HepG2 (cell line): Measurements from ENCODE around the gene THSD4. TPM values are rescaled to one million over a fixed set of nuclear protein-coding genes. Genes with fewer than 3 reads are reported as not detected.

Source experiments
- AFF4 ChIP-seq: sonication (generic); formaldehyde crosslinking; IDR thresholded peaks from 2 replicates; pipeline ENCODE4 v1.4.0; 2020; ENCODE audit warnings: missing genetic modification reagents
- FOXP4 ChIP-seq: sonication (generic); formaldehyde crosslinking; IDR thresholded peaks from 2 replicates; pipeline ENCODE4 v1.4.0; 2020; ENCODE audit warnings: missing genetic modification reagents
- GABPB1 ChIP-seq: IDR thresholded peaks from 2 replicates; pipeline ENCODE4 v1.6.1; 2016; ENCODE audit warnings: mild to moderate bottlenecking, missing genetic modification reagents, moderate library complexity, missing compliant biosample characterization
- GATAD1 ChIP-seq: IDR thresholded peaks from 2 replicates; pipeline ENCODE4 v1.6.1; 2016; ENCODE audit warnings: missing genetic modification reagents, missing compliant biosample characterization
- MBD4 ChIP-seq: IDR thresholded peaks from 2 replicates; pipeline ENCODE4 v1.6.1; 2012; ENCODE audit warnings: low read length, inconsistent platforms, borderline replicate concordance
- PTBP1 ChIP-seq: fragments of 200-400 bp; formaldehyde crosslinking; IDR thresholded peaks from 2 replicates; pipeline ENCODE4 v1.6.1; 2018; ENCODE audit warnings: low read length, low read depth; ENCODE audit not compliant: poor library complexity, severe bottlenecking
- RFXANK ChIP-seq: IDR thresholded peaks from 2 replicates; pipeline ENCODE4 v1.6.1; 2016
- TSC22D2 ChIP-seq: sonication (generic); formaldehyde crosslinking; IDR thresholded peaks from 2 replicates; pipeline ENCODE4 v1.5.1; 2020; ENCODE audit warnings: missing genetic modification reagents, mild to moderate bottlenecking, borderline replicate concordance
- ZNF234 ChIP-seq: sonication (generic); formaldehyde crosslinking; conservative IDR thresholded peaks from 2 replicates; pipeline ENCODE4 v1.5.1; 2020; ENCODE audit warnings: mild to moderate bottlenecking, missing genetic modification reagents
- ZNF251 ChIP-seq: sonication (generic); formaldehyde crosslinking; IDR thresholded peaks from 2 replicates; pipeline ENCODE4 v1.9.0; 2021; ENCODE audit warnings: mild to moderate bottlenecking, missing genetic modification reagents
- ZNF607 ChIP-seq: sonication (generic); formaldehyde crosslinking; IDR thresholded peaks from 2 replicates; pipeline ENCODE4 v1.5.1; 2020; ENCODE audit warnings: missing genetic modification reagents, mild to moderate bottlenecking, borderline replicate concordance
- ZNF644 ChIP-seq: IDR thresholded peaks from 2 replicates; pipeline ENCODE4 v1.6.1; 2016; ENCODE audit warnings: low read depth
- ZNF772 ChIP-seq: sonication (generic); formaldehyde crosslinking; IDR thresholded peaks from 2 replicates; pipeline ENCODE4 v1.5.0; 2020; ENCODE audit warnings: mild to moderate bottlenecking, missing genetic modification reagents
- ZNF83 ChIP-seq: sonication (generic); formaldehyde crosslinking; IDR thresholded peaks from 2 replicates; pipeline ENCODE4 v1.4.0; 2020; ENCODE audit warnings: missing genetic modification reagents, mild to moderate bottlenecking, borderline replicate concordance
- ZNF878 ChIP-seq: sonication (generic); formaldehyde crosslinking; IDR thresholded peaks from 2 replicates; pipeline ENCODE4 v1.8.1; 2023; ENCODE audit warnings: mild to moderate bottlenecking, missing genetic modification reagents, moderate library complexity
- polyA plus RNA-seq, 8 experiments: library from polyadenylated mRNA; depleted of rRNA in 3 of 8; stranded (reverse) in 7 of 8; unstranded in 1 of 8; fragments of >200 nt; fragmentation: Illumina TruSeq in 4 of 8; extraction: Trizol in 4 of 8; gene quantifications; 2 replicates each; pipeline versions ENCODE4 v1.2.1 to v1.2.3, GENCODE V29; 2011 to 2016; ENCODE audit warnings: low read depth in 4 of 8, missing spikeins in 1 of 8, mixed read lengths in 1 of 8; ENCODE audit not compliant: insufficient read depth in 1 of 8
- total RNA-seq, 5 experiments: library from RNA; depleted of rRNA; stranded (reverse); fragments of >200 nt; fragmentation: Illumina TruSeq; extraction: Trizol; gene quantifications; 2 replicates each; pipeline ENCODE4 v1.2.3, GENCODE V29; 2016; ENCODE audit warnings: low read depth in 1 of 5
- TF ChIP-seq, protein P1 (sequence below): sonication (generic); formaldehyde crosslinking; IDR thresholded peaks from 2 replicates; pipeline ENCODE4 v1.9.0; 2021; ENCODE audit warnings: mild to moderate bottlenecking, missing genetic modification reagents
- TF ChIP-seq, protein P2 (sequence below): sonication (generic); formaldehyde crosslinking; IDR thresholded peaks from 2 replicates; pipeline ENCODE4 v1.5.0; 2020; ENCODE audit warnings: missing genetic modification reagents

Gene THSD4
- total and polyA plus RNA-seq, 2 of the 13 experiments (the other 11 are each of a cell fraction or from before 2014, with no cell fraction given): 0.07 to 0.21 TPM

DNA sequence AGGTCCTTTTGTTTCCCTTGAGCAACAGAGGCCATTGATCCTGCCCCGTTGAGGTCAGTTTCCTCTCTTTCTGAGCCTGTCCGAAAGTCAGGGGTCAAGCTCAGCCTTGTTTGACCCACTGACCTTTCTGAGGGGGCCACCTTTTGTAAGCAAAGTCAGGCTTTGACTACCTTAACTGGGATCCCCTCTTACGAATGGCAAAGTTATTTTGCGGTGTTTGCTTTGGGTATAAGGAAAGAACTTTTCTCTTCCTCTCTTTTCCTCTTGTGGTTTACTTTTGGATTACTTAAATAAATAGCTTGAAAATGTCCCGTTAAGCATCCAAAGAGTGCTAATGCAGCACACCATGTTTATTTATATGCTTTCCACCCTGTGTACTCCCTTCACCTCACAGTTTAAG lies 340.6 kb downstream of the THSD4 start (continued):
- TF ChIP-seq ZNF83 (CRISPR knock-in tag): no peak
- TF ChIP-seq ZNF878 (CRISPR knock-in tag): peak; percentile 70; the same call in 1 of the 2 replicates
- TF ChIP-seq GABPB1 (CRISPR knock-in tag): peak; percentile 11; the same call in 1 of the 2 replicates
- TF ChIP-seq FOXP4: peak; percentile 92
- TF ChIP-seq, protein P1, sequence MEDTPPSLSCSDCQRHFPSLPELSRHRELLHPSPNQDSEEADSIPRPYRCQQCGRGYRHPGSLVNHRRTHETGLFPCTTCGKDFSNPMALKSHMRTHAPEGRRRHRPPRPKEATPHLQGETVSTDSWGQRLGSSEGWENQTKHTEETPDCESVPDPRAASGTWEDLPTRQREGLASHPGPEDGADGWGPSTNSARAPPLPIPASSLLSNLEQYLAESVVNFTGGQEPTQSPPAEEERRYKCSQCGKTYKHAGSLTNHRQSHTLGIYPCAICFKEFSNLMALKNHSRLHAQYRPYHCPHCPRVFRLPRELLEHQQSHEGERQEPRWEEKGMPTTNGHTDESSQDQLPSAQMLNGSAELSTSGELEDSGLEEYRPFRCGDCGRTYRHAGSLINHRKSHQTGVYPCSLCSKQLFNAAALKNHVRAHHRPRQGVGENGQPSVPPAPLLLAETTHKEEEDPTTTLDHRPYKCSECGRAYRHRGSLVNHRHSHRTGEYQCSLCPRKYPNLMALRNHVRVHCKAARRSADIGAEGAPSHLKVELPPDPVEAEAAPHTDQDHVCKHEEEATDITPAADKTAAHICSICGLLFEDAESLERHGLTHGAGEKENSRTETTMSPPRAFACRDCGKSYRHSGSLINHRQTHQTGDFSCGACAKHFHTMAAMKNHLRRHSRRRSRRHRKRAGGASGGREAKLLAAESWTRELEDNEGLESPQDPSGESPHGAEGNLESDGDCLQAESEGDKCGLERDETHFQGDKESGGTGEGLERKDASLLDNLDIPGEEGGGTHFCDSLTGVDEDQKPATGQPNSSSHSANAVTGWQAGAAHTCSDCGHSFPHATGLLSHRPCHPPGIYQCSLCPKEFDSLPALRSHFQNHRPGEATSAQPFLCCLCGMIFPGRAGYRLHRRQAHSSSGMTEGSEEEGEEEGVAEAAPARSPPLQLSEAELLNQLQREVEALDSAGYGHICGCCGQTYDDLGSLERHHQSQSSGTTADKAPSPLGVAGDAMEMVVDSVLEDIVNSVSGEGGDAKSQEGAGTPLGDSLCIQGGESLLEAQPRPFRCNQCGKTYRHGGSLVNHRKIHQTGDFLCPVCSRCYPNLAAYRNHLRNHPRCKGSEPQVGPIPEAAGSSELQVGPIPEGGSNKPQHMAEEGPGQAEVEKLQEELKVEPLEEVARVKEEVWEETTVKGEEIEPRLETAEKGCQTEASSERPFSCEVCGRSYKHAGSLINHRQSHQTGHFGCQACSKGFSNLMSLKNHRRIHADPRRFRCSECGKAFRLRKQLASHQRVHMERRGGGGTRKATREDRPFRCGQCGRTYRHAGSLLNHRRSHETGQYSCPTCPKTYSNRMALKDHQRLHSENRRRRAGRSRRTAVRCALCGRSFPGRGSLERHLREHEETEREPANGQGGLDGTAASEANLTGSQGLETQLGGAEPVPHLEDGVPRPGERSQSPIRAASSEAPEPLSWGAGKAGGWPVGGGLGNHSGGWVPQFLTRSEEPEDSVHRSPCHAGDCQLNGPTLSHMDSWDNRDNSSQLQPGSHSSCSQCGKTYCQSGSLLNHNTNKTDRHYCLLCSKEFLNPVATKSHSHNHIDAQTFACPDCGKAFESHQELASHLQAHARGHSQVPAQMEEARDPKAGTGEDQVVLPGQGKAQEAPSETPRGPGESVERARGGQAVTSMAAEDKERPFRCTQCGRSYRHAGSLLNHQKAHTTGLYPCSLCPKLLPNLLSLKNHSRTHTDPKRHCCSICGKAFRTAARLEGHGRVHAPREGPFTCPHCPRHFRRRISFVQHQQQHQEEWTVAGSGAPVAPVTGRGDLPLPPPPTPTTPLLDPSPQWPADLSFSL (CRISPR knock-in tag): no peak
- TF ChIP-seq PTBP1: no peak
- 0 out of 2 replicates have a peak, but pooled peaks have one; percentile 20 for TF ChIP-seq GATAD1
- TF ChIP-seq, protein P2, sequence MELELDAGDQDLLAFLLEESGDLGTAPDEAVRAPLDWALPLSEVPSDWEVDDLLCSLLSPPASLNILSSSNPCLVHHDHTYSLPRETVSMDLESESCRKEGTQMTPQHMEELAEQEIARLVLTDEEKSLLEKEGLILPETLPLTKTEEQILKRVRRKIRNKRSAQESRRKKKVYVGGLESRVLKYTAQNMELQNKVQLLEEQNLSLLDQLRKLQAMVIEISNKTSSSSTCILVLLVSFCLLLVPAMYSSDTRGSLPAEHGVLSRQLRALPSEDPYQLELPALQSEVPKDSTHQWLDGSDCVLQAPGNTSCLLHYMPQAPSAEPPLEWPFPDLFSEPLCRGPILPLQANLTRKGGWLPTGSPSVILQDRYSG (CRISPR knock-in tag): no peak
- TF ChIP-seq AFF4 (CRISPR knock-in tag): no peak
- TF ChIP-seq ZNF772: 0 out of 2 replicates have a peak, but pooled peaks have one; percentile 0
- no peak for TF ChIP-seq TSC22D2 (CRISPR knock-in tag)
- TF ChIP-seq ZNF234: no peak
- TF ChIP-seq ZNF644: no peak
- no peak for TF ChIP-seq ZNF607 (CRISPR knock-in tag)
- peak; percentile 50; the same call in 1 of the 2 replicates for TF ChIP-seq MBD4
- TF ChIP-seq RFXANK (CRISPR knock-in tag): no peak
- TF ChIP-seq ZNF251 (CRISPR knock-in tag): no peak
